ENCODE results near the gene MTURN.

GRCh38 chr7:30191809-30192208, 57.0 kb downstream of the MTURN start:
- no peak for TF ChIP-seq CTCF (IDR thresholded peaks at IDR 0.05)
- TF ChIP-seq POLR2A (IDR thresholded peaks at IDR 0.05), result no peak

All from thyroid gland (tissue), 4 donors.